CD4-positive, alpha-beta T cell treated with Interleukin-21 for 1 hour (primary cell): Measurements from ENCODE around the gene AUNIP.

Experiments
- DNase-seq: peaks from one replicate; pipeline ENCODE4 v3.0.0-alpha.2; 2020

The AUNIP gene

DNA sequence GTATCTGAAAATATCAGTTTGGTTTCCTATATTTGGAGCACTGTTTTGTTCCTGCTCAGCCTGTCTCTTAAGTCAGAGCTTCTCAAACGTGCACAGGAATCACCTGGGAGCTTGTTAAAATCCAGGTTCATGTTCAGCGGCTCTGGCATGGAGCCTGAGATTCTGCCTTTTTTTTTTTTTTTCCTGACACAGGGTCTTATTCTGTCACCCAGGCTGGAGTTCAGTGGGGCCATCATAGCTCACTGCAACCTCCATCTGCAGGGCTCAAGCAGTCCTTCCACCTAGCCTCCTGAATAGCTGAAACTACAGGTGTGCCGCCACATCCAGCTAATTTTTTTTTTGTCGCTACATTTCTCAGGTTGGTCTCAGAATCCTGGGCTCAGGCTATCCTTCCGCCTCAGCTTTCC, 71.5 kb downstream of the AUNIP start:
- no peak for DNase-seq

DNA sequence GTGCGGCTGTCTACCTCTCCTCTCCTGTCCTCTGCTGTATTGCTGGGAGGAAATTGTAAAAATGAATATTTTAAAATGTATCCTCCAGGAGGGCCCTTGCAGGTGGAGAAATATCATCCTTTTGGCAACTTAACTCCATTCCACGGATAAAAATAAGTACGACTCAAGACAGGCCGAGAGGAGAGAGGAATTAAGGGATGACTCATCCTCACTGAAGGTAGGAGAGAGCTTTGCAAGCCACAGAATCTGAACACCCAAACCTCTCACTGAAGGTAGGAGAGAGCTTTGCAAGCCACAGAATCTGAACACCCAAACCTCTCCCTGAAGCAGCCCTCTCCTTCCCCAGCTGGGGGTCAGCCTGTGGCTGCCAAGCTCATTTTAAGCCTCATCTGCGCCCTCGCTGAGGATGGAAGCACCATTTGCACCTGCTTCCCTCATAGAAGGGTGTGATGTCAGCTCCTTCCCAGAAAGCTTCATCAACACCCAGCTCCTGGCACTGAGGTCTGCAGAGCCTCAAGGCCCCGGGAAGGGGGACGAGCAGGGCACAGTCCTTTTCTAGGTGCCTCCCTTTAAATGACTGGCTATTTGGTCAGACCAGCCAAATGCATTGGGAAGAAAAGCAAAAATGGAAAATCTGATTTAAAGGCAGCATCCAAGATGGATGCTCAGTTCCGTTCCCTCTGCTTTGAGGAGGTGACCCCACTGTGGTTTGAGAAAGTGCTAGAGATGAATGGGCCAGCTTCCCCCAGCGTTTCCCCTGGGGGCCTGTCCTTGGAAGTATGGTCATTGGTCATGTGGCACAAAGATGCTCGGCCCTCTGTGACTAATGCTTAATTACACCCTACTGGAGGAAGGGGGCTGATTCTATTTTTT, 72.1 kb downstream of the AUNIP start:
- DNase-seq = no peak

- DNase-seq = no peak
Measured at GRCh38 chr1:25785333-25786067, 73.8 kb downstream of the AUNIP start.

- DNase-seq = no peak
Measured at GRCh38 chr1:25784575-25785051, 74.6 kb downstream of the AUNIP start.
